22Rv1 (cell line): ENCODE measurements around the gene AFTPH.

Experiments
- ZFX ChIP-seq: fragments of 450-650 bp; IDR thresholded peaks from 2 replicates; pipeline ENCODE4 v1.6.1; 2017; ENCODE audit warnings: antibody characterized with exemption, borderline replicate concordance
- TF ChIP-seq, protein P1 (sequence below): fragments of 450-650 bp; IDR thresholded peaks from 2 replicates; pipeline ENCODE4 v1.5.1; 2017; ENCODE audit warnings: mild to moderate bottlenecking

DNA sequence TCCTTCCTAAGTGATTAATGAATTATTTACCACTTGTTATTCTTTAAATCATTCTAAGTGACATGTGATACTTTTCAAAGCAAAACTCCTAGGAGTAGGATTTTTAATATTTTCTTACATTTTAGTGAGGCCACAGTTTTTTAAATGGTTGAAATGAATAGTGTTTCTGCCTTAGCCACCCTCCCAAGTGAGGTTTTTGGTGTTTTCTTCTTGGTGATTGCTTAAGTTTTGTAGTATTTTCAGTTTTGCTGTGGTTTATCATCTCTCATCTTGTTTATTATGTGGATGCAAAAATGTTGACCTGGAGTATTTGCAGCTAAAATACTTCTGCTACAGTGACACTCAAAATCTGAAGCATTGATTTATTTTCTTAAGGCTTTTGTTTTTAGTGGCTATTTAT lies 9.8 kb downstream of the AFTPH start:
- TF ChIP-seq, protein P1, sequence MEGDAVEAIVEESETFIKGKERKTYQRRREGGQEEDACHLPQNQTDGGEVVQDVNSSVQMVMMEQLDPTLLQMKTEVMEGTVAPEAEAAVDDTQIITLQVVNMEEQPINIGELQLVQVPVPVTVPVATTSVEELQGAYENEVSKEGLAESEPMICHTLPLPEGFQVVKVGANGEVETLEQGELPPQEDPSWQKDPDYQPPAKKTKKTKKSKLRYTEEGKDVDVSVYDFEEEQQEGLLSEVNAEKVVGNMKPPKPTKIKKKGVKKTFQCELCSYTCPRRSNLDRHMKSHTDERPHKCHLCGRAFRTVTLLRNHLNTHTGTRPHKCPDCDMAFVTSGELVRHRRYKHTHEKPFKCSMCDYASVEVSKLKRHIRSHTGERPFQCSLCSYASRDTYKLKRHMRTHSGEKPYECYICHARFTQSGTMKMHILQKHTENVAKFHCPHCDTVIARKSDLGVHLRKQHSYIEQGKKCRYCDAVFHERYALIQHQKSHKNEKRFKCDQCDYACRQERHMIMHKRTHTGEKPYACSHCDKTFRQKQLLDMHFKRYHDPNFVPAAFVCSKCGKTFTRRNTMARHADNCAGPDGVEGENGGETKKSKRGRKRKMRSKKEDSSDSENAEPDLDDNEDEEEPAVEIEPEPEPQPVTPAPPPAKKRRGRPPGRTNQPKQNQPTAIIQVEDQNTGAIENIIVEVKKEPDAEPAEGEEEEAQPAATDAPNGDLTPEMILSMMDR: no peak
- no peak for TF ChIP-seq ZFX
